ENCODE data around the gene DGKZ. TPM values are rescaled to one million over a fixed set of nuclear protein-coding genes. Genes with fewer than 3 reads are reported as not detected.

Gene DGKZ
- total RNA-seq, 1 donor from 2014 or later = 78.8 TPM

DNA sequence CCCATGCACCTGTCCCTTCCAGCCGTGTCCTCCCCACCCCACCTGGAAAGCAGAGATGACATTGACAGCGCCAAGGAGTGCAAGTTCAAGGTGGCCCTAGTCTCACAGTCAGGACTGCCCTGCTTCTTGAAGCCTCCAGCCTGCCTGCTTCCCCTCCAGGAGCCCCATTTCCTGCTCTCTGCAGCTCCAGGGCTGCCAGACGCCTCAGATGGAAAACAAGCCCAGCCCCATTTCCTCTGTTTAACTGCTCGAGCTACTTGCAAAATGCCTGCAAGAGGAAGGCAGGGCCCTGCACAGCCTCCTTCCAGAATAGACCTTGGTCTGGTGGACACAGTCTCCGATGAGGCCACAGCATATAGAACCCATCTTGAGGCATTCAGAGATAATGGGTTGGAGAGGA, 5.0 kb upstream of the DGKZ start:
- TF ChIP-seq, protein P1, sequence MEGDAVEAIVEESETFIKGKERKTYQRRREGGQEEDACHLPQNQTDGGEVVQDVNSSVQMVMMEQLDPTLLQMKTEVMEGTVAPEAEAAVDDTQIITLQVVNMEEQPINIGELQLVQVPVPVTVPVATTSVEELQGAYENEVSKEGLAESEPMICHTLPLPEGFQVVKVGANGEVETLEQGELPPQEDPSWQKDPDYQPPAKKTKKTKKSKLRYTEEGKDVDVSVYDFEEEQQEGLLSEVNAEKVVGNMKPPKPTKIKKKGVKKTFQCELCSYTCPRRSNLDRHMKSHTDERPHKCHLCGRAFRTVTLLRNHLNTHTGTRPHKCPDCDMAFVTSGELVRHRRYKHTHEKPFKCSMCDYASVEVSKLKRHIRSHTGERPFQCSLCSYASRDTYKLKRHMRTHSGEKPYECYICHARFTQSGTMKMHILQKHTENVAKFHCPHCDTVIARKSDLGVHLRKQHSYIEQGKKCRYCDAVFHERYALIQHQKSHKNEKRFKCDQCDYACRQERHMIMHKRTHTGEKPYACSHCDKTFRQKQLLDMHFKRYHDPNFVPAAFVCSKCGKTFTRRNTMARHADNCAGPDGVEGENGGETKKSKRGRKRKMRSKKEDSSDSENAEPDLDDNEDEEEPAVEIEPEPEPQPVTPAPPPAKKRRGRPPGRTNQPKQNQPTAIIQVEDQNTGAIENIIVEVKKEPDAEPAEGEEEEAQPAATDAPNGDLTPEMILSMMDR (IDR thresholded peaks at IDR 0.05) = no peak
- no peak for TF ChIP-seq POLR2A (IDR thresholded peaks at IDR 0.05)
- TF ChIP-seq POLR2AphosphoS5 (IDR thresholded peaks at IDR 0.05; ENCODE audit: insufficient read depth in 1 of 2, low read depth in 1 of 2) = no peak
- Histone ChIP-seq H3K27ac (no peak overlapping the region), H3K9me3 (no peaks in the 10 kb centered on the region), H3K4me3 (no peak overlapping the region), H3K36me3 (no peaks in the 10 kb centered on the region), H3K27me3 (no peaks in the 10 kb centered on the region), H3K4me1 (peaks cover 39% of the 10 kb centered on the region)
- intact Hi-C loops (cut with DNase I) = no loop called here
- no peak for DNase-seq (ENCODE audit: extremely low spot score in 2 of 2)

DNA sequence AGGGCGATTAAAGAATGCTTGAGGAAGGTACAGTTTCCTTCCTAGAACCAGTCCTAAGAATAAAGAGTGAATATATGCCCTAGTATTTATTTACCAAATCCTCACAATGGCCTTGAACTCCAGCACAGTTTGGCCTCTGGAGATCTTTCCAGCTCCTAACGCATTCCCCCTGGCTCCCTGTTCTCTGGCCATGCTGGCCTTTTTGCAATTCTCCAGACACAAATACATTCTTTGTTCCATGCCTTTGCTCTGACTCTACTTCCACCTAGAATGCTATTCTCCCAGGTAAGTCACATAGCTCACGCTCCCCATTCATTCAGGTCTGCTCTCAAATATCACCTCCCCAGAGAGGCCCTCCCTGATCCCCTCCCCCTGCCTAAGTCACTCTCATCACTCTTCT, 3.7 kb upstream of the DGKZ start:
- peaks cover 42% of the 10 kb centered on the region for H3K4me1 ChIP-seq
- intact Hi-C loops (cut with DNase I) = no loop called here

DNA sequence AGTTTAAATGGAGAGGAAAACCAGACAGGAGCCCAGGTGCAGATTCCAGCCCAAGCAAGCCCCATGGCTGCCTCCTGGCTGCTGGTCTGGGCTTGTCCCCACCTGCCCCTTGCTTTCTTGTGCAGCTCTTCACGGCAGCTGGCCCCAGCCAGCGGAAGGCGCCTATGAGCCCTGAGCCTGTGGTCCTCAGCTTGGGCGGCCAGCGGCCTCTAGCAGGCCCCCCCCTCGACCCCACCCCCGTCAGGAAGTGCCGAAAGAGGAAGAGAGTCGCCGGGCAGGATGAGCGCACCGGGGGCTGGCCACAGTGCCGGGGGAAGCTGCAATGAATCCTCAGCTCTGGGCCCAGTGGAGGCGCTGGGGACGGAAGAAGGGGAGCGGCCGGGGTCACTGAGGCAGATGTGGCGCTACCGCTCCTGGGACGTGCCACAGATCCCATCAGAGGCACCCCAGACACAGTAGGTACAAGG, 2.1 kb upstream of the DGKZ start:
- H3K4me3 ChIP-seq = peak overlapping the region; percentile 38 to 43
- no peak for DNase-seq (ENCODE audit: extremely low spot score in 2 of 2)

More for the DNA sequence above, 3.7 kb upstream of the DGKZ start:
- Histone ChIP-seq H3K27ac (no peak overlapping the region), H3K4me3 (no peak overlapping the region), H3K36me3 (no peaks in the 10 kb centered on the region), H3K27me3 (no peaks in the 10 kb centered on the region), H3K9me3 (no peaks in the 10 kb centered on the region)
- DNase-seq (ENCODE audit: extremely low spot score in 2 of 2) = no peak
- no peak for TF ChIP-seq POLR2AphosphoS5 (IDR thresholded peaks at IDR 0.05; ENCODE audit: insufficient read depth in 1 of 2, low read depth in 1 of 2)
- TF ChIP-seq, protein P1 (IDR thresholded peaks at IDR 0.05) = no peak
- TF ChIP-seq POLR2A (IDR thresholded peaks at IDR 0.05) = no peak

DNA sequence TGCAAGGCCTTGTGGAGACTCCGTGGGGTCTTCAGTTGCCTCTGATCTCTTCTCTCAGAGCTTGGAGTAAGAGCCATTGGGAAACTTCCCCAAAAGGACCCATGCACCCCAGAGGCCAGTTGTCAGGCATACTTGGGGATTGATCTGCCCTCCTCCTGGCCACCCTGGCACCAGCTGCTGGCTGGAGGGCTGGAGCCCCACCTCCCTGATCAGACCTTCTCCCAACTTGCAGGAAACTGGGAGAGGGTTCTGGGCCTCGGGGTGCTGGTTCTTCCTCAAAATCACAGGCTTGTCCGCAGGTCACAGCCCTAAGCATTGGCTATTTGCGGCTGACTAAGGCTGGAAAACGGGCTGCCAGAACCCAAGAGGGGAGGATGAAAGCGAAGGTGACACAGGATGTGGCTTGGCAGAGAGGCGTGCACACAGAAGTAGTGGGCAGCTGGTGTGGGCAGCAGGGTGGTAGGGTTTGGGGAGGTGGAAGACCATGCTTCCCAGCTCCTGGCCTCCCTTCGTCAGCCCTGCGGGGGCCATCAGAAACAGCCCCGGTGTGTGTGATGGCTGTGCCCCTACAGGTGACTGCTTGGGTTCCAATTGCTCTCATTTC, 1.3 kb upstream of the DGKZ start:
- Histone ChIP-seq H3K4me3 (peak overlapping the region; percentile 38 to 43), H3K36me3 (no peaks in the 10 kb centered on the region), H3K4me1 (peaks cover 56% of the 10 kb centered on the region), H3K27me3 (no peaks in the 10 kb centered on the region), H3K27ac (peak overlapping the region; percentile 31), H3K9me3 (no peaks in the 10 kb centered on the region)
- intact Hi-C loops (cut with DNase I) = no loop called here
- no peak for DNase-seq (ENCODE audit: extremely low spot score in 2 of 2)
- TF ChIP-seq POLR2A (IDR thresholded peaks at IDR 0.05) = no peak
- no peak for TF ChIP-seq POLR2AphosphoS5 (IDR thresholded peaks at IDR 0.05; ENCODE audit: insufficient read depth in 1 of 2, low read depth in 1 of 2)
- TF ChIP-seq, protein P1 (IDR thresholded peaks at IDR 0.05) = no peak

More for the DNA sequence above, 2.1 kb upstream of the DGKZ start:
- H3K36me3 ChIP-seq = no peaks in the 10 kb centered on the region
- peak overlapping the region; percentile 31 for H3K27ac ChIP-seq
- no peaks in the 10 kb centered on the region for H3K27me3 ChIP-seq
- TF ChIP-seq POLR2A (IDR thresholded peaks at IDR 0.05) (no peak), POLR2AphosphoS5 (IDR thresholded peaks at IDR 0.05; ENCODE audit: insufficient read depth in 1 of 2, low read depth in 1 of 2) (peak in 1 of 2 donors; percentile 40)
- TF ChIP-seq, protein P1 (IDR thresholded peaks at IDR 0.05) = no peak
- H3K4me1 ChIP-seq = peaks cover 47% of the 10 kb centered on the region
- H3K9me3 ChIP-seq = no peaks in the 10 kb centered on the region
- intact Hi-C loops (cut with DNase I) = no loop called here

DNA sequence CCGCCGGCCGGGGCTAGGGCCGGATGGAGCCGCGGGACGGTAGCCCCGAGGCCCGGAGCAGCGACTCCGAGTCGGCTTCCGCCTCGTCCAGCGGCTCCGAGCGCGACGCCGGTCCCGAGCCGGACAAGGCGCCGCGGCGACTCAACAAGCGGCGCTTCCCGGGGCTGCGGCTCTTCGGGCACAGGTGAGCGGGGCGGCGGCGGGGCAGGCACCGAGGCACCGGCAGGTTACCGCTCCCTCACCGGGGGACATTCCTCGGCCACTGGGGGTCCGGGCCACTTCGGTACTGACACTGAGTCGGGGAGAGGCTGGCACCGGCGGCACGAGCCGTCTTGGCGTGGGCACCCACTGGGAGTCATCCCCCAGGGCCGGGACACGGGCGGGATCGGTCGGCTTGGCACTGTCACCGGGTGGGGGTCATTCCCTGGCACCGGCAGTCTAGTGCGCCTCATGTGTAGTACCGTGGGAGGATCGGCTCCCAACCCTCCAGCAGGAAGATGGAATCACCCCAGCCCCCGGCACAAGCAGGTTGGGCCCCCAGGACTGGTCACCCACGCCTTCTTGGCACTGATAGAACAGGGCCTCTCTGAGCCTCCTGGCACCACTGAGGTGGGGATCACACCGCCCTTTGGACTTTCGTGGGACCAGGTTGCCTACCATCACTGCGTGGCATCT, 511 bp downstream of the DGKZ start:
- Histone ChIP-seq H3K36me3 (no peaks in the 10 kb centered on the region), H3K27ac (peak overlapping the region; percentile 76), H3K4me3 (peak overlapping the region; percentile 75 to 92), H3K4me1 (peaks cover 63% of the 10 kb centered on the region), H3K9me3 (no peaks in the 10 kb centered on the region), H3K27me3 (no peaks in the 10 kb centered on the region)
- DNase-seq (ENCODE audit: extremely low spot score in 2 of 2) = no peak
- TF ChIP-seq, protein P1 (IDR thresholded peaks at IDR 0.05) = peak in 1 of 3 experiments; percentile 9
- TF ChIP-seq POLR2A (IDR thresholded peaks at IDR 0.05) (no peak), POLR2AphosphoS5 (IDR thresholded peaks at IDR 0.05; ENCODE audit: insufficient read depth in 1 of 2, low read depth in 1 of 2) (no peak)
- intact Hi-C loops (cut with DNase I) = no loop called here

Data from vagina (tissue), 2 donors.